Activated naive CD4-positive, alpha-beta T cell treated with anti-CD3 and anti-CD28 coated beads for 36 hours (primary cell): ENCODE data around the gene BICRA. TPM values are rescaled to one million over a fixed set of nuclear protein-coding genes. Genes with fewer than 3 reads are reported as not detected.
A peak's percentile ranks its signal among the peaks of the same experiment; 100 is the strongest.
"Not testable (repeated sequence)": the region's sequence is repeated elsewhere in the genome, so short reads cannot be mapped to it uniquely, and the experiment has no call there.

Experiments used
- CTCF ChIA-PET: fragments of 350-600 bp; sonication (Branson Sonifier 250); formaldehyde crosslinking; loops from one replicate; lab custom pipeline; 2021; ENCODE audit warnings: antibody characterized with exemption; lab: Charles Lee
- DNase-seq: peaks from one replicate; pipeline ENCODE4 v3.0.0-alpha.2; 2020
- H3K27ac Mint-ChIP-seq: one replicate; pipeline ENCODE4 v1.8.0; 2021; ENCODE audit warnings: mild to moderate bottlenecking, mixed read lengths
- H3K27me3 Mint-ChIP-seq: one replicate; pipeline ENCODE4 v1.8.0; 2021; ENCODE audit warnings: low read depth, mixed read lengths
- H3K36me3 Mint-ChIP-seq: one replicate; pipeline ENCODE4 v1.8.0; 2021; ENCODE audit warnings: low read depth, mixed read lengths
- H3K4me1 Mint-ChIP-seq: one replicate; pipeline ENCODE4 v1.8.0; 2021; ENCODE audit warnings: low read depth, mixed read lengths
- H3K4me3 Mint-ChIP-seq: one replicate; pipeline ENCODE4 v1.8.0; 2021; ENCODE audit warnings: mild to moderate bottlenecking, moderate library complexity, mixed read lengths
- H3K9me3 Mint-ChIP-seq: one replicate; pipeline ENCODE4 v1.8.0; 2021; ENCODE audit warnings: mixed read lengths
- intact Hi-C: fragments of 100-400 bp; cut with micrococcal nuclease; formaldehyde crosslinking; loops from one replicate; pipeline ENCODE4 v1.15.1; 2023
- total RNA-seq, 2 experiments: library from RNA; stranded (reverse); gene quantifications; one replicate each; pipeline ENCODE4 v1.2.3, GENCODE V29; 2021

Gene BICRA
- total RNA-seq, 2 experiments from 2014 or later, result 11.2 to 12.5 TPM

GRCh38 chr19:47735131-47735530 lies 126.2 kb downstream of the BICRA start:
- H3K4me3 Mint-ChIP-seq, result no peak overlapping the region
- no peaks in the 10 kb centered on the region for H3K36me3 Mint-ChIP-seq
- H3K27ac Mint-ChIP-seq, result no peak overlapping the region
- no peaks in the 10 kb centered on the region for H3K4me1 Mint-ChIP-seq
- peaks cover 4% of the 10 kb centered on the region for H3K27me3 Mint-ChIP-seq
- no peaks in the 10 kb centered on the region for H3K9me3 Mint-ChIP-seq
- intact Hi-C loops, result no loop called here
- CTCF ChIA-PET, result interaction anchor here (1.5 to 1.7 kb wide), 3 partner anchors 11 to 306 kb away, joined by 3 to 6 read pairs (median 3); partner anchors contain the start of gene EHD2
- DNase-seq, result no peak

GRCh38 chr19:47740866-47741519 lies 132.1 kb downstream of the BICRA start:
- no peak for DNase-seq
- no peaks in the 10 kb centered on the region for H3K27me3 Mint-ChIP-seq
- H3K9me3 Mint-ChIP-seq, result no peaks in the 10 kb centered on the region
- H3K27ac Mint-ChIP-seq, result no peak overlapping the region
- intact Hi-C loops, result no loop called here
- no peaks in the 10 kb centered on the region for H3K36me3 Mint-ChIP-seq
- CTCF ChIA-PET, result interaction anchor here (0.6 to 7.5 kb wide), 2 partner anchors 28 to 73 kb away, joined by 3 to 103 read pairs; partner anchors contain the start of gene EHD2
- H3K4me1 Mint-ChIP-seq, result peaks cover 25% of the 10 kb centered on the region
- H3K4me3 Mint-ChIP-seq, result no peak overlapping the region

GRCh38 chr19:47741544-47742140 lies 132.7 kb downstream of the BICRA start:
- Mint-ChIP-seq H3K9me3 (no peaks in the 10 kb centered on the region), H3K4me3 (no peak overlapping the region), H3K36me3 (peaks cover under 1% of the 10 kb centered on the region), H3K27me3 (no peaks in the 10 kb centered on the region), H3K4me1 (peaks cover 29% of the 10 kb centered on the region), H3K27ac (no peak overlapping the region)
- intact Hi-C loops, result no loop called here
- CTCF ChIA-PET, result interaction anchor here (7.5 kb wide), 1 partner anchor 28 kb away, joined by 103 read pairs; the partner anchor contains the start of gene EHD2
- no peak for DNase-seq

GRCh38 chr19:47742634-47743033 lies 133.7 kb downstream of the BICRA start:
- no peaks in the 10 kb centered on the region for H3K27me3 Mint-ChIP-seq
- intact Hi-C loops, result loop anchor here (1.0 kb wide), 4 partner anchors 13 to 227 kb away; partner anchors contain the start of genes EHD2 and NAPA
- CTCF ChIA-PET, result interaction anchor here (0.9 to 7.5 kb wide), 6 partner anchors 10 to 258 kb away, joined by 3 to 103 read pairs (median 8); partner anchors contain the start of genes EHD2 and KPTN
- H3K36me3 Mint-ChIP-seq, result peaks cover 6% of the 10 kb centered on the region
- H3K4me3 Mint-ChIP-seq, result no peak overlapping the region
- H3K27ac Mint-ChIP-seq, result no peak overlapping the region
- H3K4me1 Mint-ChIP-seq, result peaks cover 36% of the 10 kb centered on the region
- DNase-seq, result no peak
- no peaks in the 10 kb centered on the region for H3K9me3 Mint-ChIP-seq

GRCh38 chr19:47745010-47745901 lies 136.3 kb downstream of the BICRA start, which contains the start of gene NOP53:
TSS of gene NOP53 (plus strand) at chr19:47745546. CDS start at chr19:47745560, 14 bp downstream.
- H3K27ac Mint-ChIP-seq, result peak within 1 kb of the TSS; percentile 100
- no peaks in the 10 kb centered on the region for H3K27me3 Mint-ChIP-seq
- intact Hi-C loops, result loop anchor here (1.0 kb wide), 3 partner anchors 33 to 396 kb away; partner anchors contain the start of genes DHX34, KPTN and SELENOW
- peak within 1 kb of the TSS; percentile 99 for H3K4me3 Mint-ChIP-seq
- CTCF ChIA-PET, result interaction anchor here (1.4 to 7.5 kb wide), 2 partner anchors 22 to 32 kb away, joined by 5 to 103 read pairs; partner anchors contain the start of gene EHD2
- H3K9me3 Mint-ChIP-seq, result no peaks in the 10 kb centered on the region
- H3K4me1 Mint-ChIP-seq, result peaks cover 56% of the 10 kb centered on the region
- peaks cover 19% of the 10 kb centered on the region for H3K36me3 Mint-ChIP-seq
- DNase-seq, result peak; percentile 98

- H3K4me3 Mint-ChIP-seq, result peak overlapping the region; percentile 99
- H3K27me3 Mint-ChIP-seq, intact Hi-C loops, H3K9me3 Mint-ChIP-seq, DNase-seq: not testable (repeated sequence)
- H3K27ac Mint-ChIP-seq, result peak overlapping the region; percentile 100
- H3K36me3 Mint-ChIP-seq, result peaks cover 22% of the 10 kb centered on the region
- CTCF ChIA-PET, result interaction anchor here (7.5 kb wide), 1 partner anchor 33 kb away, joined by 103 read pairs; the partner anchor contains the start of gene EHD2
- peaks cover 58% of the 10 kb centered on the region for H3K4me1 Mint-ChIP-seq
Measured at GRCh38 chr19:47746129-47746528, 137.2 kb downstream of the BICRA start.

- H3K36me3 Mint-ChIP-seq, result peaks cover 40% of the 10 kb centered on the region
- no peak for DNase-seq
- H3K4me3 Mint-ChIP-seq, result no peak overlapping the region
- peak overlapping the region; percentile 52 for H3K27ac Mint-ChIP-seq
- intact Hi-C loops, result no loop called here
- H3K27me3 Mint-ChIP-seq, result no peaks in the 10 kb centered on the region
- CTCF ChIA-PET, result interaction anchor here (1.8 kb wide), 1 partner anchor 37 kb away, joined by 9 read pairs; the partner anchor contains the start of gene EHD2
- H3K4me1 Mint-ChIP-seq, result peaks cover 42% of the 10 kb centered on the region
- no peaks in the 10 kb centered on the region for H3K9me3 Mint-ChIP-seq
Measured at GRCh38 chr19:47749326-47749725, 140.4 kb downstream of the BICRA start.

- intact Hi-C loops, result no loop called here
- CTCF ChIA-PET, result no interaction called here
Measured at GRCh38 chr19:47750752-47751151, 141.8 kb downstream of the BICRA start.

GRCh38 chr19:47752440-47753211 lies 143.7 kb downstream of the BICRA start:
- CTCF ChIA-PET, result no interaction called here
- no peak for DNase-seq
- Mint-ChIP-seq H3K4me1 (peaks cover 22% of the 10 kb centered on the region), H3K27ac (no peak overlapping the region), H3K27me3 (no peaks in the 10 kb centered on the region), H3K9me3 (no peaks in the 10 kb centered on the region), H3K36me3 (peaks cover 46% of the 10 kb centered on the region), H3K4me3 (no peak overlapping the region)
- intact Hi-C loops, result no loop called here

More at GRCh38 chr19:47750752-47751151, 141.8 kb downstream of the BICRA start:
- Mint-ChIP-seq H3K4me3 (no peak overlapping the region), H3K27me3 (no peaks in the 10 kb centered on the region), H3K36me3 (peaks cover 42% of the 10 kb centered on the region), H3K9me3 (no peaks in the 10 kb centered on the region), H3K4me1 (peaks cover 32% of the 10 kb centered on the region), H3K27ac (no peak overlapping the region)
- no peak for DNase-seq
